Measurements from ENCODE around the gene SYT12.

SYT12 gene

DNA sequence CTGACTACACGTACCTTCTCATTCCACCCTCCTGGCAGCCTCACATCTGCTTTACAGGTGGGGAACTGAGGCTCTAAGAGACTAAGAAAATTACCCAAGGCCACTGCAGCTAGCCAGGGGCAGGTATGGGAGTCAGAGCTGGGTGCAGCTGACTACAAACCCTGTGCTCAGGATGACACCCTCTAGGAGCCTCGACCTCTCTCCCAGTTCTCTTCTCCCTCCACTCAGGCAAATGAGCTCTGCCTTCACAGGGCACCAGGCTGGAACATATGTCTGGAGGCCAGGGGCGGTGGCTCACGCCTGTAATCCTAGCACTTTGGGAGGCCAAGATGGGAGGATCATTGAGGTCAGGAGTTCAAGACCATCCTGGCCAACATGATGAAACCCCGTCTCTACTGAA, 4.0 kb downstream of the SYT12 start:
- FAIRE-seq, result no peak
- no peak for DNase-seq (ENCODE audit: extremely low spot score, insufficient read length, low read depth)

DNA sequence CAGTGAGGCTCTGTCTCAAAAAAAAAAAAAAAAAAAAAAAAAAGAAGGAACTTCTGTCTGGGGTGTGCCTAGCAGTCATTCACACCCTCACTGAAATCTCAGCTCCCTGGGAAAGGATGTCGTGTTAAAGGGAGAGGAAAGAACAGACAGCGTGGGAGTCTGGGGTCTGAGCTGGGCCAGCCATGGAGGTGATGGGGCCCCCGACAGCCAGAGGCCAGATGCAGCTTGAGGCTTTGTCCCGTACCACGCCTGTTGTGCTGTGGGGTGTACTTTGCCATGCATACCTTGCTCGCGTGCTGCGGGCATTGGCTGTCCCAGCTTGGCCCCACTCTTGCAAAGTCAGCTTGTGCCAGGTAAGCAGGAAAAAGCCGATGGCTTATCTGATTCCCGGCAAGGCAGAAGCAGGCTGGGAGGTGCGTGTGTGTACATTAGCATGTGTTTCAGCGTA, 4.6 kb downstream of the SYT12 start:
- no peak for DNase-seq (ENCODE audit: extremely low spot score, insufficient read length, low read depth)
- no peak for FAIRE-seq

DNA sequence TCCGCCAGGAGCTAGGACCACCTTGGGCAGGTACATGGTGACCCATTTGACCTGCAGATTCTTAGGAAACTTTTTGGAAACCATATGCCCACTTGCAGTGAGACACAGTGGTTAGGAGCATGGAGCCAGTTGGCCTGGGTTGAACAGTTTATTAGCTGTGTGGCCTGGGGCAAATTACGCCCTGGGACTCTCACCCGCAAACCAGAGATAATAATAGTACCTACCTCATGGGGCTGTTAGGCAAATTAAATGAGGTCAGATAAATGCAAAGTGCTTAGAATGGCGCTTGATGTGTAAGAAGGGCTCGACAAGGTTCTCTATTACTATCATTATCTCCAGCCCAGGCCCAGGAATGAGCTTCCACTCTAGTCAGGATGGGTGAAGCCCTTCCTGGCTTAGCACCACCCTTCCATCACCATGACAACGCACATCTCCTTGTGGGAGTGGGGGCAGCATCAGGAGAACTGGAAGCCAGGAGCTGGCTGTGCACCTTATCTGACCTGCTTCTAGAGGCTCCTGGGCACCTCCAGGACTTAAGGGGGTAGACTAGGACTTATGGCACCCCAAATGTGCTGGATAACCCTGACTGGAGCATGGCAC, 5.1 kb downstream of the SYT12 start:
- no peak for DNase-seq (ENCODE audit: extremely low spot score, insufficient read length, low read depth)
- FAIRE-seq, result peak; percentile 88

DNA sequence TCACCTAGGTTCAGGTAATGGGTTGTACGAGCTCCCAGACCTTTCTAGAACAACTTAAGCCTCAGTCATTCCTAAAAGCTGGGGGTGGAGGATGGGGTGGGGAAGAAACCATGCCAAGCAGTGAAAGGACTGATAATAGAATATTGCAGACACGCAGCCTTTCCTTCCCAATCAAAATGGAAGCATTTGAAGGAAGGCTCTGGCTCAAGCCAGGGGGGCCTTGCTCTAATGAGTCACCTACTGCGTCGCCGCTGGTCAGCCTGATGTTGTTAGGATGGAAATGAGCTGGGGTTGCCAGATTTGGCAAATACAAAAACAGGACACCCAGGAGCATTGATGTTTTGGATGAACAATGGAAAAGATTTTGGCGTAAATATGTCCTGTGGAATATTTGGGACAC, 6.2 kb downstream of the SYT12 start:
- no peak for DNase-seq (ENCODE audit: extremely low spot score, insufficient read length, low read depth)
- no peak for FAIRE-seq

DNA sequence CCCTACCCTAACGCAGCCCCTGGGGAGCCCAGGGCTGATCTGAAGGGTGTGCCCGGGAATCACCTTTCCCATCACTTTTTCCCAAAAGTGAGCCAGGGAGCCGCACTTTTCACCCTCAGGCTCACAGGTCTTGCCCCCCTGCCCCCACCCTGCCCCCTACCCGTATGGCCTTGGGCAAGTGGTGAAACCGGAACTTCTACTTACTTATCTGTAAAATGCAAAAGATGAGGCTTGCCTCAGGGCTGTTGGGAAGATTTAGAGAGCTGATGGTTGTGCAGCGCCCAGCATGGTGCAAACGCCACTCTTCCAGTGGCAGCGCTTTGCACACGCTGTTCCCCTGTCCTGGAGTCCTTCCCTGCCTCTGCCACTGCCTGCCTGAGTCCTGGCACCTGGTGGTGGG, 8.0 kb downstream of the SYT12 start:
- DNase-seq (ENCODE audit: extremely low spot score, insufficient read length, low read depth) (no peak), FAIRE-seq (no peak)

DNA sequence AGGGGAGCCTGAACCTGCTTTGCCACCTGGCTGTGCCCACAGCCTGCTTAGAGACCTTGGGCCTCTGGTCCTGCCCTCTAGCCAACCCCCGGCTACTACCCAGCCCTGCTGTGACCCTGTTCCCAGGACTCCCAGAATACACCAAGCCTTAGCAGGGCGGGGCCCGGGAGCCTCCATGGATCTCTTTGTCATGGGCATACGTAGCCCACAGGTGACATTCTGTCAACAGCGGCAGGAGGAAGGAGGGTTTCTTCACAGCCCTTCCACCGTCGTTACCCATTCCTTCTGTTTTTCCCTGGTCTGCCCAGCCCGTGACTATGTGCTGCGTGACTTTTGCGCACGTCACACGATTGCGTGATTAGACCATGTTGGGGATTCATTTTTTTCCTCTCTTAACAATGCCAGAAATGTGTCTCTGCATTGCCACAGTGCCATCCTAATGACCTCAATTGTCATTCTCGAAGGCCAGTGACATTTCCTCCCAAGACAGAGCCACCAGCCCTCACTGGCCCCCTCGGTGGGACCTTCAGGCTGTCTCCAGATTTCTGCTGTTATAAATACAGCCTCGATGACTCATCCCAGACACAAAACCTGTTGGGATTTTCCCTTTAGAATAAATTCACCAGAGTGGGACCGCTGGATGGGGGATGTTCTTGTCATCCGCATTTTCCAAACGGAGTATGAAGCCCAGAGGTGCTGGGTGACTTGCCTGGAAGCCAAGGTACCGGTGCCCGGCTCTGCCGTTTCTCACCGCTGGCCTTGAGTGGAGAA, 9.0 kb downstream of the SYT12 start:
- DNase-seq (ENCODE audit: extremely low spot score, insufficient read length, low read depth) (no peak), FAIRE-seq (no peak)

DNA sequence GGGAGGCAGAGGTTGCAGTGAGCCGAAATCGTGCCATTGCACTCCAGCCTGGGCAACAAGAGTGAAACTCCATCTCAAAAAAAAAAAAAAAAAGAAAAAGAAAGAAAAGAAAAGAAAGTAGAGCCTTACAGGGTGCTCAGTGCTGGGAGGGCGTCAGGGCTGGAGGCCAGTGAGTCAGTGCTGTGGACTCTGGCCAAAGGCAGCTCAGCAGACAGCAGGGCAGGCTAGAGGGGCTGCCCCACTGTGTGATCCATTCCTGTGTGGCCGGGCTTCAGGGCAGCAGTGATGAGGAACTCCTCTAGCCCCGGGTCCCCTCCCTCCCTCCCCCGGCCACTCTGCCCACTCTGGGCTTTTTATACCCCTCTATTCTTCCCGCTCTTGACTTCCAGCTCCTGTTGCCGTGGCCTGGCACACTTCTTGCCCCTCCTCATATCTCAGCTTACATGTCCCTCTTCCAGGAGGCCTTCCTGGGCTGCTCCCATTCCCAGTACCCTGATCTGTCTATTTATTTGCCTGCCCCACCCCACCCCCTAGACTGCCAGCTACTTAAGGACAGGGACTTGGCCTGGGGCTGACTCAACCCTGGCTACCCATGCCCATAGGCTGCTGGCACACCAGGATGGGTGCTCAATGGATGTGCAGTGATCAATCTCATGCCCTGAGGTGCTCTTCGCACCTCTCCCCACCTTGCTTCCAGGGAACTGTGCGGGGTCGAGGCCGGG, 10.1 kb downstream of the SYT12 start:
- no peak for FAIRE-seq
- no peak for DNase-seq (ENCODE audit: extremely low spot score, insufficient read length, low read depth)

DNA sequence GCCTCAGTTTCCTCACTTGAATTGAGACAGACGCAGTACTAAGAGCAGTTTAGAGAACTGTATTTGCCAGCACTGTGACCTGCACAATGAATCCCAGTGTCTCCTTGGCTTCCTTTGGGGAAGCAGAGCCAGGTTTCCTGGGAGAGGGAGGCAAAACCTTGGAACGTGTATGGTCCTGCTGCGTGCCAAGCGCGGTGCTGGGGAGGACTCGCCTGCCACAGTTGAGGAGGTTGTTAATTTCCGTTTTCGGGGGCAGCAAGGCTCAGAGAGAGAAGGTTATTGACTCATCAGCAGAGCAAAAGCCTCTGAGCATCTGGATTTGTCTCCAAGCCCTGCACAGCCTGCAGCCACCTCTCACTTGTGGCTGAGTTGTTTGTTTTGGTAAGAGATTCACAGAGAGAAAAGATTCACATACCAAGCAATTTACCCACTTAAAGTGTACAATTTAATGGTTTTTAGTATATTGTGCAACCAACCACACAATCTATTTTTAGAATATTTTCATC, 10.8 kb downstream of the SYT12 start:
- no peak for DNase-seq (ENCODE audit: extremely low spot score, insufficient read length, low read depth)
- FAIRE-seq, result no peak

DNA sequence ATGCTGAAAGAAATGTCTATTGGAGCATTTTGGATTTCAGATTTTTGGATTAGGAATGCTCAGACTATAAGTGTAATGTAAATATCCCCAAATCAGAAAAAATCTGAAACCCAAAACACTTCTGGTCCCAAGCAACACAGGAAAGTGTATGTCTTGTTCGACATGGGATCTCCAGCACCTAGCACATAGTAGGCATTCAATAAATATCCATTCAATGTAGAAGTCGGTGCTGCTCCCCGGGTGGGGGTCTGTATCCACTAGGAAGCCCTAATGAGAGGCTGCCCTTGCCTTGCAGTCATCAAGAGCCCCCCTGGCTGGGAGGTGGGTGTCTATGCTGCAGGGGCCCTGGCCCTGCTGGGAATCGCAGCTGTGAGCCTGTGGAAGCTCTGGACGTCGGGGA, 11.4 kb downstream of the SYT12 start:
- no peak for DNase-seq (ENCODE audit: extremely low spot score, insufficient read length, low read depth)
- FAIRE-seq, result no peak

DNA sequence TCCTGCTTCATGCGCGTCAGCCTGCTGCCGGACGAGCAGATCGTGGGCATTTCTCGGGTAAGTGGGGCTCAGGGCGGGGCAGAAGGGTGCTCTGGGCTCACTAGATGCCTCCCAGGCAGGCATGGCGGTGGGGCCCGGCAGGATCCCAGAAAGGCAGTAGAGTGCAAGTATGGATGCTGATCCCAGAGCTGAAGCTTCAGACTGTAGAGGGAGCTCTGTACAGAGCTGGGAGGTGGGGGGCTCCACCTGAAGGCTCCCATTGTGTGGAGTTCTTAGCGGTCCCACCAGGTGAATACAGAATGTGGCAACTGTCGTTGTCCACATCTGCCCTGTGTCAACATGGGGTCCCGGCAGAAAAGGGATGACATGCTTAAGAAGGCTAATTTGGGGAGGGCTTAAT, 17.2 kb downstream of the SYT12 start:
- FAIRE-seq, result no peak
- DNase-seq (ENCODE audit: extremely low spot score, insufficient read length, low read depth), result no peak

DNA sequence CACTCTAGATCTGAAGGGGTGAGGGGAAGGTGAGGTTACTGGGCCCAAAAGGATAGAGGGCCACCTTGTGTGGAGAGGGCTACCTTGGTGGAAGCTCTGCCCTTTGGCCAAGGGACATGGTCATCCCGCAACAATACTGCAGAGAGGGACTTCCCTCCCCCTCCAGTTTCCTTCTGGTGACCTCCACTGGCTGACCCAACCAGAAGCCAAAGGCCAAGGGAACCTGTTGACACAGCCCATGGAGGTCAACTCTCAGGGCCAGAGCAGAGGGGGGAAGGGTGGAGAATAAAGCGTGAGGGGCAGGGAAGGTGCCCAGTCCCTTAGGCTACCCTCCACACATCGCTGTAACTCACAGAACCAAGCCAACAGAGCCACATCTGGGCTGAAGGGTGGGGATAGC, 18.7 kb downstream of the SYT12 start:
- no peak for DNase-seq (ENCODE audit: extremely low spot score, insufficient read length, low read depth)
- FAIRE-seq, result no peak

DNA sequence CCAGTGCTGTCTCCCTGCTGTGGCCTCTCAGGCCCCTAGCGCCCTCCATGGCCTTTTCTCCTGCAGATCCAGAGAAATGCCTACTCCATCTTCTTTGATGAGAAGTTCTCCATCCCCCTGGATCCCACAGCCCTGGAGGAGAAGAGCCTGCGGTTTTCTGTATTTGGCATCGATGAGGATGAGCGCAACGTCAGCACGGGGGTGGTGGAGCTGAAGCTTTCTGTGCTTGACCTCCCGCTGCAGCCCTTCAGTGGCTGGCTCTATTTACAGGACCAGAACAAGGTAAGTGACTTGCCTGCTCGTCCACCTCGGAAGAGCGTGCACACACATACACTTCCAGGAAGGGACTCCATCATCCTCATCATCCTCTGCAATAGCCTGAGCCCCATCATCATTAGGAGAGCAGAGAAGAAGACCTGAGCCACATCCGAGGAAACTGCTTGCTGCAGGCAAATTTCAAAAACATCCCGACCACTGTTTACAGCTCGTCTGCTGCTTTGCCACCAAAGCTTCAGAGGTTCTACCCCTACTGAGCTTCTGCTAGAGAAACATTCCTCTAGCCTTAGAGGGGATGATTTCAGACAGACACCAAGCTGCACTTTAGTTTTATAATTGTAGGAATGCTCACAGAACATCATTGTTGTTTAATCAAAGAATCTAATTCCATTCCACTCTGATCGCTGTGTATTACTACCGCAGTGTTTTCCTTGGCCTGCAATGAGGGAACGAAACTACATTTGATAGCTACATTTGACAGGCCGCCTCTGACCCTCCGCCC, 20.8 kb downstream of the SYT12 start:
- DNase-seq (ENCODE audit: extremely low spot score, insufficient read length, low read depth) (no peak), FAIRE-seq (no peak)

DNA sequence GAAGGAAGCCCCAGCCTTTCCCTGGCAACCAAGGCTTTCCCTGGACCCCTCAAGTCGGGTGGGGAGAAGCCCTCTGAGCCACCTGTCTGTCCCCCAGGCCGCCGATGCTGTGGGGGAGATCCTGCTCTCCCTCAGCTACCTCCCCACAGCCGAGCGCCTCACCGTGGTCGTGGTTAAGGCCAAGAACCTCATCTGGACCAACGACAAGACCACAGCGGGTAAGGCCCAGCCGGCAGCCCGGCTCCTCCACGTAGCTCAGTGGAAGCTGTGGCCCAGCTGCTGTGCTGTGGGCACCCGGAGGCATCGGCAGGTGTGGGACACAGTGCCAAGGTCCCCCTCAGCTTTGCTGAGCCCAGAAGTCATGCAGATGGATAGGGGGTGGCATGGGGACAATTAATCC, 21.6 kb downstream of the SYT12 start:
- no peak for FAIRE-seq

DNA sequence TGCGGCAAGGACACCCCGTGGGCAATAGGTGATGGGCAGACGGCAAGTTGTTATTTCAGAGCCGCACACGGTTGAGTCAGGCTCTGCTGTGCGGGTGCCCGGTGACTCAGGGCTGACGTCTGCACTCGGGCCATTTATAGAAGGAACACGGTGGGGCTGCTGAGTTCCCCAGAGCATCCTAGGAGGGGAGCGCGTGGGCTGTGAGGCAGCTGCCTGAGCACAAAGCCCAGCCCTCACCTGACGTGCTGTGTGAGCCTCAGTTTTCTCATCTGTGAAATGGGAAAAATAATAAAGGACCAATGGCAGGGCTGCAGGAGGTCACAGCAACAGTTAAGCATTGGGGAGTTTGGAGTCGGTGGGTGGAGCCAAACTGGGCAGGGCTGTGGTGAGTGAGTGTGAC, 22.4 kb downstream of the SYT12 start:
- no peak for FAIRE-seq
- DNase-seq (ENCODE audit: extremely low spot score, insufficient read length, low read depth), result no peak

More for the DNA sequence above, 21.6 kb downstream of the SYT12 start:
- DNase-seq (ENCODE audit: extremely low spot score, insufficient read length, low read depth), result no peak

DNA sequence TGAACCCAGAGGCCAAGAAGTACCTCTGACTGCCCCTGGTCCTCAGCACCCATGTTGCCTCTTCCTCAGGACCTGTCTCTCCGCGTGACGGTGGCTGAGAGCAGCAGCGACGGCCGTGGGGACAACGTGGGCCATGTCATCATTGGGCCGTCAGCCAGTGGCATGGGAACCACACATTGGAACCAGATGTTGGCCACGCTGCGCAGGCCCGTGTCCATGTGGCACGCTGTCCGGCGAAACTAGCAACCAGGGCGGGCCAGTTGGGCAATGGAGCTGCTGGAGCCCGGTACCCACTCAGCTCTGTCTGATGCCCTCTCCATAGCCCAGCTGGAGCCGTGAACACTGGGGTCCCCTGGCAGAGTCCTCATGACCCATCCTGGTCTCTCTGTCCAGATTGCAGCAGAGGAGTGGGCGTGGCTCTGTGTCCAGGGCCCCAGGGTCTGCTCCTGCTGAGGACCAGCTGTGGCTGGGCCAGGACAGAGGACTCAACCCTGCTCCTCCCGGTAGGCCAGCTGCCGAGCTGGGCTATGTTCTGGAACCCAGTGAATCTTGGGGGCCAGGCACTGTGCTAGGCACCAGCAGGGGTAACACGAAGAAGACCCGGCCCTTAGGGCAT, 25.7 kb downstream of the SYT12 start:
- DNase-seq (ENCODE audit: extremely low spot score, insufficient read length, low read depth), result no peak
- no peak for FAIRE-seq

DNA sequence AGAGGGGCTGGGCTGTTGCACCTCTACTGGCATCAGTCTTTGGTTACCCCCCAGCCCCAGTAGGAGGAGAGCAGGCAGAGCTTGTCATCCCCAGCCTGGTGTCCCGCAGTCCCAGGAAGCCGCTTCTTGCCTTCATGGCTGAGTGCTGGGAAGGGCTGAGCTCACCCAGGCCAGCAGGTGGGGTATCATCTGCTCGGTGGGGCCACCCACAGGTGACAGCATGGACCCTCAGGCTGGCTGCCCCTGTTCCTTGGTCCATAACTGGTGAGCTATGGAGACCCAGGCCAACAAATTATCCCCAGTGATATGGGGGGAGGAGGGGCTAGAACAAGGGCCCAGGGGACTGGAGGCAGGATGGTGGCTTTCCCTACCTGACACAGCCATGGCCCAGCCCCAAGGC, 27.2 kb downstream of the SYT12 start:
- DNase-seq (ENCODE audit: extremely low spot score, insufficient read length, low read depth) (no peak), FAIRE-seq (no peak)

DNA sequence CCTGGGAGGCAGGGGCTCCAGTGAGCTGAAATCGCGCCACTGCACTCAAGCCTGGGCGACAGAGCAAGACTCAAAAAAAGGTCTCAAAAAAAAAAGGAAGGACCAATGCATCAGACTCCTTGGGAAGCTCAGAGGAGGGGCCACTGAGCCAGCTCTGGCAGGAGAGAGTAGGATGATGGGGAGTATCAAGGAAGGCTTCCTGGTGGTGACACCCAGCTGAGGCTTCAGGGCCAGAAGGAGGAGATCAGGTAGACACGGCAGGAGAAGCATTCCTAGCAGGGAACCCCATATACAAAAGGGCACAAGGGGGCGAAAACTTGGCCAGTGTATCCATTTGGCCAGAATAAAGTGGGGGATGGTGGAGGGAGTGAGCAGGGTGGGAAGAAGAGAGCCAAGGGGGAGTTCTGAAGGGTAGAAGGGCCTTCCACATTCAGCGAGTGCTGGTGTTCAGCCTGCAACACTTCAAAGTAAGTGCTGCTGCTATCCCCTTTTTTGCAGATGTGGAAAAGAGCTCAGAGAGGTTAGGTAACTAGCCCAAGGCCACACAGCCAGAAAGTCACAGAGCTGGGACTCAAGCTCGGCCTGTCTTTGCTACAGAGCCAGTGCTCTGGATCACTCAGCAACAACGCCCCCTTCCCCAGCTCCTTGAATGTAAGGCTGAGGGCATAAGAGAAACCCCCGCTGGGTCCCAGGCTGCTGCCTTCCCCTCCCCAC, 28.4 kb downstream of the SYT12 start:
- no peak for FAIRE-seq
- no peak for DNase-seq (ENCODE audit: extremely low spot score, insufficient read length, low read depth)

DNA sequence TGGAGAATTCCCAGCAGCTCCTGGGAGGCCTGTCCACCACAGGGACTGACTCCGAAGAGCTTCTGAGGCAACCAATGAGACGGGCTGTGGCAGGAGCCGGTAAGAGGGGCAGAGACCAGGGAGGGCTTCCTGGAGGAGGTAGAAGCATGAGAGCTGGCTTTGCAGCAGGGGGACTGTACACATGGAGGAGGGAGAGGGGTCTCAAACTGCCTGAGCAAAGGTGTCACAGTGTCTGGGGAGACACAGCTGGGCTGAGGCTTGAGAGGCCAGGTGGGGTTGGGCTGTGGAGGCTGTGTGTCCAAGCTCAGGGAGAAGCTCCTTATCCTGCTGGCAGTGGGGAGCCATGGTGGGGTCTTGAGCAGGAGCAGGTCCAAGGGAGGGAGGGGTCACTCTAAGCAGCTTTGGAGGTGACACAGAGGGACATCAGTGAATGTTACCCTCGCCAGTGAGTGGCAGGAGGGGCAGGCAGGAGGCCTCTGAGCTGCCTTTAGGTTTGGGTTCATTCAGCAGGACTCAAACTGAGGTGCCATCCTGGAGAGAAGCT, 29.1 kb downstream of the SYT12 start:
- FAIRE-seq, result no peak
- DNase-seq (ENCODE audit: extremely low spot score, insufficient read length, low read depth), result no peak

DNA sequence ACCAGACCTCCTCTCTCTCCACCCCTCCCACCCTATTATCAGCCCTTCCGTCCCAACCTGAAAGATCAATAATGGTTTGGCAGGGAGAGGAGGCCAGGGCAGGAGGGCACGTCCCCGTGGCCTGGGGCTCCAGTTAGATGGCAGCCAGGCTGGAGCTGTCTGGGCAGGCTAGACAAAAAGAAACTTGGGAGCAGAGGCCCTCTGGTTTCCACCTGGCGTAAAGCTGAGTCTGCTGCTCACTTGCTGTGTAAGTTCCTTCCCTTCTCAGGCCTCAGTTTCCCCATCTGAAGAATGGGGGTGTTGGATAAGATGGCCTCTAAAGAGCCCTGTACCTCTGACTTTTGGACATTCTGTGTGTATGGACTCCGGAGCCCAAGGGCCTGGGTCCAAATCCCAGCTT, 30.0 kb downstream of the SYT12 start:
- DNase-seq (ENCODE audit: extremely low spot score, insufficient read length, low read depth) (no peak), FAIRE-seq (no peak)

All from GM18507 (cell line).